ENCODE data around the gene C21orf58.

- TF ChIP-seq, protein P1, sequence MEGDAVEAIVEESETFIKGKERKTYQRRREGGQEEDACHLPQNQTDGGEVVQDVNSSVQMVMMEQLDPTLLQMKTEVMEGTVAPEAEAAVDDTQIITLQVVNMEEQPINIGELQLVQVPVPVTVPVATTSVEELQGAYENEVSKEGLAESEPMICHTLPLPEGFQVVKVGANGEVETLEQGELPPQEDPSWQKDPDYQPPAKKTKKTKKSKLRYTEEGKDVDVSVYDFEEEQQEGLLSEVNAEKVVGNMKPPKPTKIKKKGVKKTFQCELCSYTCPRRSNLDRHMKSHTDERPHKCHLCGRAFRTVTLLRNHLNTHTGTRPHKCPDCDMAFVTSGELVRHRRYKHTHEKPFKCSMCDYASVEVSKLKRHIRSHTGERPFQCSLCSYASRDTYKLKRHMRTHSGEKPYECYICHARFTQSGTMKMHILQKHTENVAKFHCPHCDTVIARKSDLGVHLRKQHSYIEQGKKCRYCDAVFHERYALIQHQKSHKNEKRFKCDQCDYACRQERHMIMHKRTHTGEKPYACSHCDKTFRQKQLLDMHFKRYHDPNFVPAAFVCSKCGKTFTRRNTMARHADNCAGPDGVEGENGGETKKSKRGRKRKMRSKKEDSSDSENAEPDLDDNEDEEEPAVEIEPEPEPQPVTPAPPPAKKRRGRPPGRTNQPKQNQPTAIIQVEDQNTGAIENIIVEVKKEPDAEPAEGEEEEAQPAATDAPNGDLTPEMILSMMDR (IDR thresholded peaks at IDR 0.05), result no peak
- no peak for TF ChIP-seq POLR2A (IDR thresholded peaks at IDR 0.05)
Measured at GRCh38 chr21:46255166-46255565, 68.5 kb downstream of the C21orf58 start.
